DND-41 (cell line): ENCODE results near the gene FAM24B.

ENCODE experiments used
- ATAC-seq: fragments of 200-7000 bp; cut with Tn5 transposase; 3 replicates; pipeline ENCODE4 v1.9.1; 2021; ENCODE audit warnings: low read depth; ENCODE audit not compliant: insufficient read depth
- DNase-seq: peaks from one replicate; pipeline ENCODE4 v3.0.0-alpha.2; 2020
- H2AFZ ChIP-seq: 2 replicates; pipeline ENCODE4 v1.6.0; 2012; ENCODE audit warnings: low read depth, low read length
- H3K27ac ChIP-seq: 2 replicates; pipeline ENCODE4 v1.5.1; 2012; ENCODE audit warnings: low read length, inconsistent platforms
- H3K27me3 ChIP-seq: fragments of 200-600 bp; sonication (generic); 2 replicates; pipeline ENCODE4 v1.6.0; 2012; ENCODE audit warnings: low read length, mild to moderate bottlenecking, inconsistent platforms; ENCODE audit not compliant: insufficient read depth, poor library complexity
- H3K36me3 ChIP-seq: 2 replicates; pipeline ENCODE4 v1.5.1; 2012; ENCODE audit warnings: low read length, inconsistent platforms; ENCODE audit not compliant: insufficient read depth
- H3K4me1 ChIP-seq: 2 replicates; pipeline ENCODE4 v1.5.1; 2012; ENCODE audit warnings: mild to moderate bottlenecking, low read length; ENCODE audit not compliant: insufficient read depth
- H3K4me2 ChIP-seq: 2 replicates; pipeline ENCODE4 v1.6.0; 2012; ENCODE audit warnings: mild to moderate bottlenecking, moderate library complexity, low read length, inconsistent platforms; ENCODE audit not compliant: insufficient read depth
- H3K4me3 ChIP-seq, 2 experiments: fragments of 200-600 bp in 1 of 2; shearing (Covaris generic) in 1 of 2; 2 replicates each; pipeline ENCODE4 v1.5.1; 2012 to 2016; ENCODE audit warnings: inconsistent platforms in 2 of 2, low read length in 2 of 2, mild to moderate bottlenecking in 2 of 2, low read depth in 1 of 2, moderate library complexity in 1 of 2
- H3K79me2 ChIP-seq: 2 replicates; pipeline ENCODE4 v1.6.0; 2012; ENCODE audit warnings: low read length, inconsistent platforms; ENCODE audit not compliant: insufficient read depth
- H3K9ac ChIP-seq: 2 replicates; pipeline ENCODE4 v1.6.0; 2012; ENCODE audit warnings: low read depth, mild to moderate bottlenecking, inconsistent platforms, low read length, moderate library complexity
- H3K9me3 ChIP-seq: 2 replicates; pipeline ENCODE4 v1.5.1; 2012; ENCODE audit warnings: low read length, moderate library complexity, mild to moderate bottlenecking, inconsistent platforms; ENCODE audit not compliant: insufficient read depth, severe bottlenecking
- H4K20me1 ChIP-seq: 2 replicates; pipeline ENCODE4 v1.6.0; 2012; ENCODE audit warnings: low read length; ENCODE audit not compliant: insufficient read depth
- CTCF ChIP-seq: IDR thresholded peaks from 2 replicates; pipeline ENCODE4 v1.5.1; 2012; ENCODE audit warnings: borderline replicate concordance, low read length, moderate library complexity, mild to moderate bottlenecking; ENCODE audit not compliant: poor library complexity, severe bottlenecking; ENCODE audit errors: extremely low read depth
- EZH2 ChIP-seq: IDR thresholded peaks from 3 replicates; pipeline ENCODE4 v1.6.1; 2012; ENCODE audit warnings: borderline replicate concordance, low read depth, mild to moderate bottlenecking, moderate library complexity, low read length, inconsistent platforms; ENCODE audit not compliant: severe bottlenecking

Gene FAM24B

DNA sequence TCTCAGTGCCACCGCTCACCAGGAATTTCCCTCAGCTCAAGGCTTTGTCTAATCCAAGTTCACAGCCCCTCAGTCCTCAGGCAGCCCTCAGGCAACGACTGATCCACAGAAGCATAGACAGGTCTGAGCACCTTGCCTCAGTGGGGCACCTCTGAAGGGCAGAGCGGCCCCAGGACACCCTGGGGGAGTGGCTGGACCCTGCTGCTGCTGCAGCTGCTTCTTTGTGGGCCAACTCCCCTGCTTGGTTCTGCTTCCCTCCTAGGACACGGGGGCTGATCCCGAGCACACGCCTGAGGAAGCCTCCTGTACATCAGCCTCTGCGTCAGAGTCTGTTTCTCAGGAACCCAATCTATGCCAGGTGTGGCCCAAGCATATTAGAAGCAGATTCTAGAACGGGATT, 49.9 kb downstream of the FAM24B start:
- Histone ChIP-seq H3K4me3 (no peak overlapping the region), H3K79me2 (no peaks in the 10 kb centered on the region), H3K4me2 (no peak overlapping the region), H4K20me1 (no peaks in the 10 kb centered on the region), H3K27ac (no peak overlapping the region), H3K9me3 (no peaks in the 10 kb centered on the region), H3K9ac (no peak overlapping the region), H2AFZ (no peak overlapping the region), H3K4me1 (no peaks in the 10 kb centered on the region), H3K36me3 (peaks cover 10% of the 10 kb centered on the region; the same call in 1 of the 2 replicates), H3K27me3 (peaks cover 3% of the 10 kb centered on the region)
- ATAC-seq = no peak
- DNase-seq = no peak
- TF ChIP-seq CTCF = no peak

DNA sequence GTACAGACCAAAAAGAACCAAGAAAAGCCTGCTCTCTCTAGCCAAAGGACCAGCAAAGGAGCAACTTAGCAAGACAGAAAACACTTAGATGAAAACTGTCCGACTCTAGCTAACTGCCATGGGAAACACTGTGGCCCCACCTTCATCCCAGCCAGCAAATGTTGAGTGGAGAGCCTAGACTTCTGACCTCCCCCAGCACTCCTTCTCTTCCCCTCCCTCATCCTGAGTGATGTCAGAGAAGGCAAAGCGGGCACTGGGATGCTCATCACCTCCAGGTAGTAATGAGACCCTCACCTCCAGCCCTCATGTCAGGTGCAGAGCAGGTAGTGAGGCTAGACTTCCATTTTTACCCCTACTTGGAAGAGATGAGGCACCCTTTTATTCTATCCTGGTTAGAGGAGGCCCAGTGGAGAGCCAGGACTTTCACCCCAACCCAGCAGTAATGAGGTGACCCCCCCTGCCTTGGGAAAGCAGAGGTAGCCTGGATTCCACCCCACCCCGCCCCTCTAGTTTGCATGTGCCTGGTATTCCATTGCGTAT, 50.6 kb downstream of the FAM24B start:
- ATAC-seq (no peak), DNase-seq (no peak)
- H3K27ac ChIP-seq = no peak overlapping the region
- H4K20me1 ChIP-seq = no peaks in the 10 kb centered on the region
- TF ChIP-seq CTCF = no peak
- no peak for TF ChIP-seq EZH2
- H3K4me3 ChIP-seq = no peak overlapping the region
- H3K36me3 ChIP-seq = peaks cover 10% of the 10 kb centered on the region; the same call in 1 of the 2 replicates
- peaks cover 3% of the 10 kb centered on the region for H3K27me3 ChIP-seq
- no peak overlapping the region for H3K4me2 ChIP-seq
- no peaks in the 10 kb centered on the region for H3K79me2 ChIP-seq
- H3K9me3 ChIP-seq = no peaks in the 10 kb centered on the region
- H3K9ac ChIP-seq = no peak overlapping the region
- H3K4me1 ChIP-seq = no peaks in the 10 kb centered on the region
- H2AFZ ChIP-seq = no peak overlapping the region

- ATAC-seq (no peak), DNase-seq (no peak)
- Histone ChIP-seq H4K20me1 (no peaks in the 10 kb centered on the region; the same call in 1 of the 2 replicates), H3K9ac (no peak overlapping the region), H3K4me3 (no peak overlapping the region), H3K9me3 (no peaks in the 10 kb centered on the region), H3K79me2 (no peaks in the 10 kb centered on the region), H3K36me3 (peaks cover 6% of the 10 kb centered on the region; the same call in 1 of the 2 replicates), H2AFZ (no peak overlapping the region), H3K4me2 (no peak overlapping the region), H3K4me1 (no peaks in the 10 kb centered on the region), H3K27me3 (peaks cover 3% of the 10 kb centered on the region), H3K27ac (no peak overlapping the region)
- no peak for TF ChIP-seq CTCF
- TF ChIP-seq EZH2 = no peak
These were observed 52.1 kb downstream of the FAM24B start for GRCh38 chr10:122827302-122827701.
